Measurements from ENCODE around the gene CDH13. TPM values are rescaled to one million over a fixed set of nuclear protein-coding genes. Genes with fewer than 3 reads are reported as not detected.

The CDH13 gene
- total and polyA plus RNA-seq, 2 donors (not counting 3 experiments of a cell fraction or from before 2014, with no cell fraction given): 96.6 to 124 TPM

DNA sequence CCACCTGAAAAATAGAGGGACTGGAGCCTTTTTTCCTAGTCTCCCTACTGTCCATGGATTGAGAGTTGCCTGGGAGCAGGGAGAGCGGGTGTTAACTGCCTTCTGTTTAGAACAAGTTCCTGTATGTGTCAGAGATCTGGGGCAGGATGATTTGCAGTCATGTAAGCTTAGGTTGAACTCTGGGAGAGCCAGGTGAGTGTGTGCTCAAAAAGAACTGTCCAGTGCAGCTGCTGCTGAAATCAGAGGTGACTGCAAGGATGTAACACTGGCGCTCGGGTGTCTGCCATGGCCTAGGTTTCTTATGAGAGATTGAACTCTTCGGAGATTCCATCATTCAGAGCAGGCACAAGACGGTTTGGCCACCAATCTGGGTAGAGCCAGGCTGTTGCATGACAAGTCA, 432.5 kb downstream of the CDH13 start:
- FAIRE-seq: no peak
- Histone ChIP-seq H3K9me1 (replicated peaks; ENCODE audit: control insufficient read depth, extremely low read depth, insufficient read depth, low read length) (no peaks in the 10 kb centered on the region), H3K9ac (replicated peaks; ENCODE audit: extremely low read depth, insufficient read depth, low read length) (no peak overlapping the region), H3K36me3 (ENCODE audit: control insufficient read depth in 2 of 2, extremely low read depth in 1 of 2, insufficient read depth in 2 of 2, low read length in 2 of 2) (no peaks in the 10 kb centered on the region), H3K79me2 (ENCODE audit: control insufficient read depth, insufficient read depth, low read length) (no peaks in the 10 kb centered on the region), H4K20me1 (replicated peaks; ENCODE audit: control insufficient read depth, extremely low read depth, insufficient read depth, low read length) (no peaks in the 10 kb centered on the region), H3K4me2 (ENCODE audit: insufficient read depth, low read length) (no peak overlapping the region), H3K9me3 (replicated peaks; ENCODE audit: control insufficient read depth, insufficient read depth, low read length) (no peaks in the 10 kb centered on the region), H3K27me3 (ENCODE audit: control insufficient read depth in 2 of 2, insufficient read depth in 2 of 2, low read length in 2 of 2) (no peaks in the 10 kb centered on the region), H2AFZ (ENCODE audit: low read depth, low read length) (no peak overlapping the region), H3K4me3 (replicated peaks in 1 of 3; ENCODE audit: insufficient read depth in 1 of 3, low read depth in 1 of 3, low read length in 3 of 3) (no peak overlapping the region), H3K27ac (ENCODE audit: insufficient read depth, low read depth, low read length) (no peak overlapping the region), H3K4me1 (ENCODE audit: control insufficient read depth, extremely low read depth, insufficient read depth, low read length) (peaks cover 3% of the 10 kb centered on the region)
- DNase-seq (ENCODE audit: low read depth, low spot score): no peak
- CTCF ChIA-PET: interaction anchor here (0.7 to 1.1 kb wide), 2 partner anchors 152 to 311 kb away, joined by 3 to 4 read pairs; no protein-coding TSS in a partner anchor
- dilution Hi-C loops (cut with MboI; ENCODE audit: extremely low pct_ligation_motif_present, low sequenced_read_pairs) (no loop called here), intact Hi-C loops (cut with micrococcal nuclease) (no loop called here)
- TF ChIP-seq EZH2 (IDR thresholded peaks at IDR 0.05; ENCODE audit: borderline replicate concordance, low read depth, low read length, severe bottlenecking): no peak
- TF ChIP-seq POLR2A (IDR thresholded peaks at IDR 0.05; ENCODE audit: low read depth, low read length): no peak
- no peak for TF ChIP-seq GATA2 (IDR thresholded peaks at IDR 0.05; ENCODE audit: insufficient read depth, insufficient read length, low read depth, low read length)
- no peak for TF ChIP-seq JUN (IDR thresholded peaks at IDR 0.05; ENCODE audit: borderline replicate concordance, insufficient read depth, insufficient read length, low read depth)
- no peak for TF ChIP-seq FOS (IDR thresholded peaks at IDR 0.05; ENCODE audit: borderline replicate concordance, insufficient read depth, low read length)
- no peak for TF ChIP-seq POLR2AphosphoS5 (IDR thresholded peaks at IDR 0.05; ENCODE audit: insufficient read depth, low read depth, low read length)
- TF ChIP-seq, protein P1, sequence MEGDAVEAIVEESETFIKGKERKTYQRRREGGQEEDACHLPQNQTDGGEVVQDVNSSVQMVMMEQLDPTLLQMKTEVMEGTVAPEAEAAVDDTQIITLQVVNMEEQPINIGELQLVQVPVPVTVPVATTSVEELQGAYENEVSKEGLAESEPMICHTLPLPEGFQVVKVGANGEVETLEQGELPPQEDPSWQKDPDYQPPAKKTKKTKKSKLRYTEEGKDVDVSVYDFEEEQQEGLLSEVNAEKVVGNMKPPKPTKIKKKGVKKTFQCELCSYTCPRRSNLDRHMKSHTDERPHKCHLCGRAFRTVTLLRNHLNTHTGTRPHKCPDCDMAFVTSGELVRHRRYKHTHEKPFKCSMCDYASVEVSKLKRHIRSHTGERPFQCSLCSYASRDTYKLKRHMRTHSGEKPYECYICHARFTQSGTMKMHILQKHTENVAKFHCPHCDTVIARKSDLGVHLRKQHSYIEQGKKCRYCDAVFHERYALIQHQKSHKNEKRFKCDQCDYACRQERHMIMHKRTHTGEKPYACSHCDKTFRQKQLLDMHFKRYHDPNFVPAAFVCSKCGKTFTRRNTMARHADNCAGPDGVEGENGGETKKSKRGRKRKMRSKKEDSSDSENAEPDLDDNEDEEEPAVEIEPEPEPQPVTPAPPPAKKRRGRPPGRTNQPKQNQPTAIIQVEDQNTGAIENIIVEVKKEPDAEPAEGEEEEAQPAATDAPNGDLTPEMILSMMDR (IDR thresholded peaks at IDR 0.05; ENCODE audit: extremely low read depth in 1 of 2, insufficient read depth in 1 of 2, low read depth in 1 of 2, low read length in 2 of 2): no peak
- no peak for TF ChIP-seq MYC (IDR thresholded peaks at IDR 0.05; ENCODE audit: low read depth, low read length)
- TF ChIP-seq, protein P2, sequence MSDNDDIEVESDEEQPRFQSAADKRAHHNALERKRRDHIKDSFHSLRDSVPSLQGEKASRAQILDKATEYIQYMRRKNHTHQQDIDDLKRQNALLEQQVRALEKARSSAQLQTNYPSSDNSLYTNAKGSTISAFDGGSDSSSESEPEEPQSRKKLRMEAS (IDR thresholded peaks at IDR 0.05; ENCODE audit: insufficient read depth, insufficient read length): no peak
- POLR2A ChIA-PET: no interaction called here
- no TSS peak for BruUV-seq (replicated peaks)

All from endothelial cell of umbilical vein (primary cell).